HG03159 (cell line): Measurements from ENCODE around the gene ASAH2B.
A peak's percentile ranks its signal among the peaks of the same experiment; 100 is the strongest.
"Not testable (repeated sequence)": the region's sequence is repeated elsewhere in the genome, so short reads cannot be mapped to it uniquely, and the experiment has no call there.

Experiments
- ATAC-seq: cut with Tn5 transposase; IDR thresholded peaks from one replicate; pipeline ENCODE4 v1.9.1; 2021; ENCODE audit warnings: mild to moderate bottlenecking, moderate library complexity; ENCODE audit not compliant: unreplicated experiment

ASAH2B gene

GRCh38 chr10:50739618-50740292 lies at the start of gene ASAH2B:
Gene ASAH2B (plus strand): TSS chr10:50739936. CDS start chr10:50745131, 5,195 bp downstream.
- ATAC-seq, result peak; percentile 82

- not testable (repeated sequence) for ATAC-seq
Measured at GRCh38 chr10:50697819-50698218, 41.9 kb upstream of the ASAH2B start.

GRCh38 chr10:50701947-50702346 lies 37.8 kb upstream of the ASAH2B start:
- ATAC-seq, result not testable (repeated sequence)

GRCh38 chr10:50702997-50703396 lies 36.7 kb upstream of the ASAH2B start:
- ATAC-seq, result not testable (repeated sequence)

- not testable (repeated sequence) for ATAC-seq
Measured at GRCh38 chr10:50704436-50705079, 35.2 kb upstream of the ASAH2B start.

GRCh38 chr10:50706006-50706405 lies 33.7 kb upstream of the ASAH2B start:
- not testable (repeated sequence) for ATAC-seq

- not testable (repeated sequence) for ATAC-seq
Measured at GRCh38 chr10:50710241-50710640, 29.5 kb upstream of the ASAH2B start.

- ATAC-seq, result peak; percentile 77
Measured at GRCh38 chr10:50723812-50724211, 15.9 kb upstream of the ASAH2B start.

GRCh38 chr10:50728112-50728511 lies 11.6 kb upstream of the ASAH2B start:
- not testable (repeated sequence) for ATAC-seq

- ATAC-seq, result not testable (repeated sequence)
Measured at GRCh38 chr10:50738987-50739617, 634 bp upstream of the ASAH2B start.

GRCh38 chr10:50740293-50740648 lies 535 bp downstream of the ASAH2B start:
- peak; percentile 30 for ATAC-seq

- ATAC-seq, result not testable (repeated sequence)
Measured at GRCh38 chr10:50742820-50743219, 3.1 kb downstream of the ASAH2B start.

GRCh38 chr10:50766774-50767513 lies 27.2 kb downstream of the ASAH2B start:
- ATAC-seq, result not testable (repeated sequence)

- not testable (repeated sequence) for ATAC-seq
Measured at GRCh38 chr10:50772042-50772441, 32.3 kb downstream of the ASAH2B start.

- ATAC-seq, result not testable (repeated sequence)
Measured at GRCh38 chr10:50774868-50775267, 35.1 kb downstream of the ASAH2B start.

- ATAC-seq, result not testable (repeated sequence)
Measured at GRCh38 chr10:50780036-50780435, 40.3 kb downstream of the ASAH2B start.

GRCh38 chr10:50782017-50782416 lies 42.3 kb downstream of the ASAH2B start:
- not testable (repeated sequence) for ATAC-seq

GRCh38 chr10:50787962-50788361 lies 48.2 kb downstream of the ASAH2B start:
- ATAC-seq, result not testable (repeated sequence)

- no peak for ATAC-seq
Measured at GRCh38 chr10:50788951-50789945, 49.5 kb downstream of the ASAH2B start.

GRCh38 chr10:50794490-50794889 lies 54.8 kb downstream of the ASAH2B start:
- ATAC-seq, result no peak
